GM18498 (cell line): ENCODE results near the gene TSKU.
"Not testable (repeated sequence)": the region's sequence is repeated elsewhere in the genome, so short reads cannot be mapped to it uniquely, and the experiment has no call there.

ENCODE experiments used
- ATAC-seq: cut with Tn5 transposase; IDR thresholded peaks from one replicate; pipeline ENCODE4 v1.9.1; 2021; ENCODE audit warnings: mild to moderate bottlenecking, moderate library complexity; ENCODE audit not compliant: unreplicated experiment

Gene TSKU

DNA sequence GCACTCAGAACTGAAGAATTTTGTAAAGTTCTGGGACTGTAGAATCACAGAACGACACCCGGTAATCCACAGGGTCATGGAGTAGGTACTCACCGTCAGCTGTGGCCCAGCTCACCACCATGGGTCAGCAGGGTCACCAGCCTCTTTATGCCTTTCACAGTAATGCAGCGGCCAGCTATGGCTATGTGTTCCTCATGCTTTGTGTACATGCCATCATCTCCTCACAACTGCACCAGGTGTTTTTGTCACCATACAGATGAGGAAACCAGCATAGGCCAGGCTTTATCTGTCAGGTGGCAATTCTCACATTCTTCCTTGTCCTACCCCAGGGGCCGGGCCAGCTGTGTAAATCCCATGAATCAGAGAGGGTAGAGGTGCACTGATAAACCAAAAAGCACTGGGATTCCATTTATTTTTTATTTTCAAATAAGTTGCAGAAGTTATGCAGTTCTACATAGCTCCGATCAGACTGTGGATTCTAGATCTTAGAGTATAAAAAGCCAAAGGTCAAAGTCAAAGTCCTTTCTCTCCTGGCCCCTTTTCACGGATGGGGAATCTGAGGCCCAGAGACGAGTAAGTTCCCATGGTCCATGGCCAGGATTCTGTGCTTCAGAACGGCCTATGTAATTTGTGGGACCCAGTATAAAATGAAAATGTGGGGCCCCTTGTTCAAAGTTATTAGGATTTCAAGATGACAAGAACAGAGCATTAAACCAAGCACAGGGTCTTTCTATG is 17.5 kb downstream of the TSKU start:
- no peak for ATAC-seq

DNA sequence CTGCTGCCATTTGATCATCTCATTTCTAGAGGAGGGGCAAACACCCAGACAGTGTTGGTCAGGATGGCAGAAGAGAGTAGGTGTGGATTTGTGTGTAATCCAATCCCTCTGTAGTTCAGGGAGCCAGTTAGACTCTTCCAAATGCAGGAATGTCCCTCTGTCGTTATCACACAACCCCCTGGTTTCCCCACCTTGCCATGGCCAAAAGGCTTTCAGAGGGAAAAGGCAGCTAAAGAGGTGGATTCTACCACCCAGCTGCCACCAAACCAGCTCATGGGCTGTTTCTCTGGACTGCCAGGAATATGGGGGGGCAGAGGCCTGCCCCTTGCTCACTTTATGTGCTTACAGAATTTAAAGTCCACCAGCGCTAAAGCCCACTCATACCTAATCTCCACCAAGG is 18.1 kb downstream of the TSKU start:
- no peak for ATAC-seq

DNA sequence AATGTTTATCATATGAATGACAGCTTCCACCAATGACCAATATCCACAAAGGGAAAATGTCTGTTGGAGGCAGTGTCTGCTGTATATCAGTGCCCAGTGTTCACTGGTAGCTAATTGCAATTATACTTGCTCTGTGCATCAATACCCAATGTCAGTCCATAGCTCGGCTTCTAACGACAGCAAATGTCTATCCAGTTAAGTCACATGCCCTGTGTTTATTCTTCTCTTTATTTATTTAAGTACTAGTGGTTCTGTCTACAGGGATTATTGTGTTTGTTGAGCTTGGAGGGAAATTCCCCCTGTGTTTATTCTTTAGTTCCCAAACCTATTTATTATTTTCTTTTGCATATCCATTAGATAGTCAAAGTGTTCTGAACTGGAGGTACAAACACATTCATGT is 18.6 kb downstream of the TSKU start:
- ATAC-seq: no peak

DNA sequence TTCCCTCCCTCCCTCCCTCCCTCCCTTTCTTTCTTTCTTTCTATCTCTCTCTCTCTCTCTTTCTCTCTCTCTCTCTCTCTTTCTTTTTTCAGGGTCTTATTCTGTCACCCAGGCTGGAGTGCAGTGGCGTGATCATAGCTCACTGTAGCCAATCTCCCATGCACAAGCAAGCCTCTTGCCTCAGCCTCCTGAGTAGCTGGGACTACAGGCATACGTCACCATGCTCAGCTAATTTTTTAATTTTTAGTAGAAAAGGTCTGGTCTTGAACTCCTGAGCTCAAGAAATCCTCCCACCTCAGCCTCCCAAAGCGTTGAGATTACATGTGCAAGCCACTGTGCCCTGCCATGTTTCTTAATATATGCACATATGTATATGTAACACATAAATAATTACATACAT is 19.0 kb downstream of the TSKU start:
- ATAC-seq: no peak

DNA sequence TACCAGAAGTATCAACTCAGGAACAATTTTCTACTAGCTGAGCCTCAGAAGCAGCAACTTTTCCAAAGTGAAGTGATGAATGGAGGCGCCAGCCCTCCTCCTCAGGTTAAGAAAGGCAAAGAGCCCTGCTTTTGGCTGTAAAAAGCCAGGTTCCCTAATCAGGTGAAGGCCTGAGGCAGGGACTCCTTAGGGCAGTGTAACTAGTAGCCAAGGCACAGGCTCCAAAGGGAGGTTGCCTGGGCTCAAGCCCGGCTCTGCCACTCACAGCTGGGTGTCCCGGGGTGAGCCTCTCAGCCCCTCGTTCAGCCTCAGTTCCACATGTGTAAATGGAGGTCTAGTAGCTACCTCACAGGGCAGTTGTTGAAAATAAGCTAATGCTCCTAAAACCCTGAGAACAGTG is 19.5 kb downstream of the TSKU start:
- ATAC-seq: no peak

DNA sequence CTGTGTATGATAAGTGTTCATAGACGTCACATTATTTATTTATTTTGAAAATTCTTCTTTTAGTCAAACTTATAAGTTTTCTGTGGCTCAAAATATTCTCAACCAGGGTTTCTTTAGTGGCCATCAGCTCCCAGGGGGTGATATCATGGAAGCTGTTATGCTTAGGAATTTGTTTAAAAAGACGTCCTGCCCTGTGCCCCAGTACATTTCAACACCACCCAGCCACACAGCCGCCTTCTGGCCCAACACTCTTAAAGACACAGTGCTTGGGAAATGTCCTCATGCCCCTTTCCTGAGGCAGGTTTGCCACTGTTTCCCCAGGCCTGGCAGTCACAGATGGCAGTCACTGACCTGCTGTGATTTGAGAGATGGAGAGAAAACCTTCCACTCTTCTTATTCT is 19.9 kb downstream of the TSKU start:
- ATAC-seq: no peak

DNA sequence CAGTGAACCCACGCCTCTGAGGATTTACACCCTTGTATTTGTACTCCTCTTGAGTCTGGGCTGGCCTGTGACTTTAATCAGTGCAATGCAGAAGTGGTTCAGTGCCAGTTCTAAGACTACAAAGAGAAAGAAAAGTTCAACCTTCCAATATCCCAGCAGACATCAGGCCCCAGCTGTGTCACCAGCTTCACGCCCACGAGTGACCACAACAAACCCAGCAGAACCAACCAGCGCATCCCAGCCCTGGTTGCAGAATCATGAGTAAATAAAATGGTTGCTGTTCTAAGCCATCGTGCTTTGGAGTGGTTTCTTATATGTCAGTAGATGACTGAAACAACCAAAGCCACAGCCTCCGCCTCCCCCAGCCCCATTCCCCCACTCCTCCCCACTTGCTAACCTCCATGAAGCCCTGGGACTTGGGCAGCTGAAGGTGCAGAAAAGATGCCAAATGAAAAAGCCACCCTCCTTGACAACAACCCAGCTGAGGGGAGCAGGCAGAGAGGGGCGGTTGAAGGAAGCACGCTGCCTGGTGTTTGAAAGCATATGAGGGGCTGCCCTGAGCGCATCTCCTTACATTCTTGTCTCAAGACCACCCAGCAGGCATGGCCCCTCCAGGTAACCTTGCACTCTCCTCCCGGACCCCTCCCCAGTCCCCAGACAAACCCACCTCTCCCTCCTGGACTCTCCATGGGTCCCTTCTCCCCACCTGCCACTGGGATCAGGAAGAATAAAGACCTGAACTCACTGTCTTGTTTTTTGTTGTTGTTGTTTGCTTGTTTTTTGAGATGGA is 20.9 kb downstream of the TSKU start:
- no peak for ATAC-seq

DNA sequence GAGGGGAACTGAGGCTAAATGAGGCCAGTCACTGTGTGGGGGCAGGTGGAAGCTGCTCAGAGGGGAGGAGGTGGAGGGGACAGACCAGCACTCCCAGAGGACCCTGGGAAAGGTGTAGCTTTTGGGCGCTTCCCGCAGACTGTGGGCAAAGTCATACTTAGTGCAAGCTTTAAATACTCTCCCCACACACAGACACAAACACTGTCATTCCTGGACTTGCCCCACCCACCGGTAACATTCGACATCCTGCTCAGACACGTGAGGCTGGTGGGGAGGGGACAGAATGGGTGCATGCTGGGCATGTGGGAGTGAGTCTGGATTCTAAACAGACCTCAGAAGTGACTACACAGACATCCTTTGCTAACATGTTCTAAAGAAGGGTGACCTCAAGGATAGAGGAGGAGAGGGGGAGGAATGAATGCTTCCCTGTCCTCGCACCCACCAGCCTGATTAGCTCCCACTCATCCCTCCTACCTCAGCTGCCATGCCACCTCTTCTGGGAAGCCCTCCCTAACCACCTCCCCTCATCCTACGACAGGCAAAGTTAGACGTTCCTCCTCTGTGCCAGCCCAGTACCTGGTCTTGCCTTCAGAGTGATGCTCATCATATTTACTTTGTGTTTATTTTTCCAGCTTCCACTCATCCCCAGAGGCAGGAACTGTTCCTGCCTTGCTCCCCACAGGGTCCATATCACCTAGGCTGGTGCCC is 22.2 kb downstream of the TSKU start:
- no peak for ATAC-seq

DNA sequence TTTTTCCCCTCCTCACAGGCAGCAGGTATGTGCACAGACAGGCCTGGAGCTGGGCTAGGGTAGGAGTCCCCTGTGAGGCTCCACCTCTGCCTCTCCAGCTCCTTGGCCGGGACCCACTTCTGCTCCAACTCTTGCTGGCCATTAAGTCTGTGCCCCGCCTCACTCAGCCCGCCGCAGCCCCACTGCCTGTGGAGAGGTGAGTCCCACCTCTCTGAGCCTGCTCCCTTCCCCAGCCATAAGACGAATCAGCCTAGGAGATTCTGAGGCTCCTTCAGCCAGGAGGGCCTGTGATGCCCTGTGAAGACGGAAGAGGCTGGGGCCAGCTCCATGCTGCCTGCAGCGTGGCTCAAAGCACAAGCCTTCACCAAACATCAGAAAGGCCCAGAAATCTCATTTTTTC is 23.0 kb downstream of the TSKU start:
- no peak for ATAC-seq

DNA sequence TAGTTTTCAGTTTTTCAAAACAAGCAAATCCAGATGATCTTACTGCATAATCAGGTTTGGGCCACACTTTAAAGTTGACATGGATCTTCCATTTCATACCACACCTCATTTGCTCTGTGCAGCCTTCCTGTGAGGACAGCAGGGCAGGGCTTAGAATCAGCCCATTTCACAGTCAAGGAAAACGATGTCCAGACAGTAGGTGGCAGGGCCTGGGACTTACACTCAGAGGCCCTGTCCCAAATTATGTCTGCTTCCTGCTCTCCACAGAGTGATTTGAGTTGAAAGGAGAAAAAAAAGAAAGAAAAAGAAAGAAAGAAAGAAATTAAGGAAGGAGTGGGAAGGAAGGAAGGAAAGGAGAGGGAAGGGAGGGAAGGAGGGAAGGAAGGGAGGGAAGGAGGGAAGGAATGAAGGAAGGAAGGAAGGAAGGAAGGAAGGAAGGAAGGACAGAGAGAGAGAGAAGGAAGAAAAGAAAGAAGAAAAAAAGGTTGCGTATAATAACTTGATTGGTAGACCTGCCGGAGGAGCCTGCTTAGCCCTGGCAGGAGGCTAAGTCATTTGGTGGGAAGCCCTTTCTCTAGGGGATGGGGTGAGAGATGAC is 23.6 kb downstream of the TSKU start:
- ATAC-seq: no peak

DNA sequence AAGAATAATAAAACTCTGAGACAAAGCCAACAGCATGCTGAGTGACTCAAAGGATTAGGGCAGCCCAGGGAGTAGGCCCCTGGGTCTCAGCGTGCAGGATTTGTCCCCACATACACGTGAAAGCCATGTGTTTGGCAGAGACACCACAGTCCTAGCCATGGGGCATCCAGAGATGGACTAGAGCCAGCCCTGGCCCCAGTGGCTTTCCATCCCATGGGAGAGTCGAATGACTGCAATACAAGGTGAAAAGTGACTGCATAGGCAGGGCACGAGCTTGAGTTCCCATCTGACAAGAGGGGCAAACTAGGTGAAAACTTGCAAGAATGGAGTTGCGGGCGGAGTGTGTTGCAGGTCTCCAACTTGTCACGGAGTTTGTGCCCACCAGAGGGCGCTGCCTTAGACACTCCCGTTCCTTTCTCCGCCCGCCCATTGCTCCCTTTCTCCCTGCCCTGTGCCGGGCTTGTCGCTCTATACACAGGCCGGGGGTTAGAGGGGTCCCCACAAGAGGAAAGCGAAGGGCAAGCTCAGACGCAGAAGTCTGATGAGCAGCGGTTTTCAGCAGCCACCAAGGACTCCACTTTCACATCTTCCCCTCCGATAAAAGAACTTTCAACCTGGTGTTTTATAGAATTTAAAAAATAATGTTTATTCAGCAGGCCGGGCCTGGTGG is 24.2 kb downstream of the TSKU start:
- no peak for ATAC-seq

DNA sequence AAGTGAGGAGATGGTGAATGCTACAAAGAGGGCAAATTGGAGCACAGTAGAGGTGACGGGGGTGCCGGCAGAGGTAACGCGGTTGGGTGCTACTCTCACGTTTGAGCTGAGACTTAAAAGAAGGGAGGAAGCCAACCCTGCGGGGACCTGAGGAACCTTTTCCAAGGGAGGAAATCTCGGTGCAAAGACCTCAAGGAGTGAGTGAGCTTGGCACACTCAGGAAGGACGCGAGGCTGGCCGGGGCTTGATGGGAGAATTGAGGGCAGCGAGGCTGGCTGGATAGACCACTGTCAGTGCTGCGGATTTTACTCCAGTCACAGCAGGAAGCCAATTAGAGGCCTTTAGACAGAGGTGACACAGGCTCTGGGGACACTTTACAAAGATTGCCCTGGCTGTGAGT is 25.0 kb downstream of the TSKU start:
- ATAC-seq: no peak

DNA sequence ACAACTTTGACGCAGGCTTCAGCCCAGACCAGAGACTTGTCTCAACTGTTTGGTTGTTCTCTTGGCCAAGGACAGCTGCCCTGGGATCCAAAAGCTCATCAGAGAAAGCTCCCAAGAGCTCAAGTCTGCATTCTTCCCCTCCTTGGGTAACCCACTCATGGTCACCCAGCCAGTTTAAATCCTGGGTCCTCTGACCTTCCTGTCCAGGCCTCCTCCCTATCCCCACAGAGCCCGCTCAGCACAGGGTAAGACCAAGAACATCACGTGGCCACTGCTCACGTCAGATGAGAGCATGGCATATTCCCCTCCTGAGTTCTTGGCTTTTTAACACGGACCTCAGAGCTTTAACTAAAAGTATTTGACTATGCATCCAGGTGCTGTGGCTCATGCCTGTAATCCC is 25.8 kb downstream of the TSKU start:
- ATAC-seq: no peak

DNA sequence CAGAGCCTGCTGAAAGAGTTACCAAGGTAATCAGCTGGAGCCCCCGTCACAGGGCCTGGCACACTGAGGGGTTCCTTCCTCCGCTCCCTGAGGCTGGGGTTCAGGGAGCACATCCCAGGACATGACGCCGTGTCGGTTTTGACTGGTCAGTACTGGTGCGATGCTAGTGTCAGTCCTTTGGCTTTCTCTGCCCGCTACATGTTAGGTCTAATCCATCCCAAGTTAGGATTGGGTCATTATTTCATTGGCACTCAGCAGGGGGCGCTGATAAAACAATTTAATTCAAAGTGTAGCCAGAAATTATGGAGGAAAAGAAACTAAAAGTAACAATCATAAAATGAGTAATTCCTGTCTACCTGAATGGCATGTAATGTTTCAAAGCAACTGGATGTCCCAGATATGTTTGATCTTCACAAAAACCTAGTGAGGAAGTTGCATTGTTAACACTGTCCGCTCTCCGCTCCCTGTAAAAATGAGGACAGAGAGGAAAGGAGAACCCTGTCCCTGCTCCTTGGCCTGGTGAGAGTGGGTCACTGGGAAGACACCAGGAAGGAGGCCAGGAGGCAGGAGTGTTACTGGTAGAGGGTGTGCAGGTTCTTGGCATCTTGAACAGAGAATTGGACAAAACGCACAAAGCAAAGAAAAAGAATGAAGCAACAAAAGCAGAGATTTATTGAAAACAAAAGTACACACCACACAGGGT is 27.1 kb downstream of the TSKU start:
- ATAC-seq: no peak

DNA sequence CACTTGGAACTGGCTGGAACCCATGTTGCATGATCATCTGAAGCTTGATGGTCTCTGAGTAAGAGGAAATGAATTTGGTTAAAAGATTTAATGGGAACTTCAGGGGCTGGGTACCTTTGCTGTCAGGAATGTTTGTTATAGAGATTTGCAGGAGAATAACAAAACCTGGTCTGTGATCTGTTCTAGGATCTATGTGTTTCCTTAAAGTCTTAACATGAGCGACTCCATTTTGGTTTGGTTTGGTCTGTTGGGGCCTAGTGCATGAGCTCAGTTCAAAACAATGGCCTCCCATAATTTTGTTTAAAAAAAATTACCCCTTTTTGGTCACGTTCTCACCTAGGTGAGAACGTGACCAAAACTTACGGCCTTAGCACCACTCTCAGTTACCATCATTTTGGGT is 28.1 kb downstream of the TSKU start:
- no peak for ATAC-seq

DNA sequence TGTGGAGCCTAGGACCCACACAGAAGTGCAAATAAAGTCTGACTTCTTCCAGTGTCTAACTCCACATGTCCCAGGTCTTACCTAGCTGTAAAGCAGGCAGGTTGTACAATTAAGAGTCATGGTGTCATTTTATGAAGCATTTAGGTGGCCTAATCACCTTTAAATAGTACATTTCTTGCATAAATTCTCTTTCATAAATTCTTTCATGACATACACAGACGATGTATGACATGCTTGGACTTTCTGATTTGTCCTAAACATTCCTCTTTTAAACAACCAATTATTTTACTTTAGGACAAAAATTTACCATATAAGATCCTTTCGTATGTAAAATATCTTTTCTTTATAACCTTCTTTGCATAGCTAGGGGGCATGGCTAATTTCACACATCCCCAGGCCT is 31.3 kb downstream of the TSKU start:
- ATAC-seq: no peak

DNA sequence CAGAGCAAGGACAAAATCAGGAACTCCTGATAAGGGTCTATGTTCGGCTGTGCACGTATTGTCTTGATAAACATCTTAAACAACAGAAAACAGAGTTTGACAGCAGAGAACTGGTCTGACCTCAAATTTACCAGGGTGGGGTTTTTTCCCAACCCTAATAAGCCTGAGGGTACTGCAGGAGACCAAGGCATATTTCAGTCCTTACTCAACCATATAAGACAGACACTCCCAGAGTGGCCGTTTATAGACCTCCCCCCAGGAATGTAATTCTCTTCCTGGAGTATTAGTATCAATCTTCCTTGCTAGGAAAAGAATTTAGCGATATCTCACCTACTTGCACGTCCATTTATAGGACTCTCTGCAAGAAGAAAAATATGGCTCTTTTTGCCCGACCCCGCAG is 32.5 kb downstream of the TSKU start:
- ATAC-seq: not testable (repeated sequence)

DNA sequence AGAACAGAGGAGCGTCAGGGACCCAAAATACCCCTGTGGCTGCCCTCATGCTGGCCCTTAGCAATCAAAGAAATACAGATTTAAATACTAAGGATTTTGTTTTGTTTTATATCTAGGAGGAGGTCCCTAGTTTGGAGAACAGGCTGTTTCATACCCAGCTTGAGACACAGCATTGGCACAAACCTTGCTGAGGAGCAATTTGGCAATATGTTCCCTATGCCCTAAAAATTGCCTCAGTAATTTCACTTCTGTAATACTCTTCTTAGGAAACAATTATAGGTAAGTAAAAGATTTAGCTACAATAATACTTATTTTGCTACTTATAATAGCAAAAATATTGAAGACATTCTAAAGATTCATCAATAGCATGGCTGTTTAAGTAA is 37.0 kb downstream of the TSKU start:
- no peak for ATAC-seq

DNA sequence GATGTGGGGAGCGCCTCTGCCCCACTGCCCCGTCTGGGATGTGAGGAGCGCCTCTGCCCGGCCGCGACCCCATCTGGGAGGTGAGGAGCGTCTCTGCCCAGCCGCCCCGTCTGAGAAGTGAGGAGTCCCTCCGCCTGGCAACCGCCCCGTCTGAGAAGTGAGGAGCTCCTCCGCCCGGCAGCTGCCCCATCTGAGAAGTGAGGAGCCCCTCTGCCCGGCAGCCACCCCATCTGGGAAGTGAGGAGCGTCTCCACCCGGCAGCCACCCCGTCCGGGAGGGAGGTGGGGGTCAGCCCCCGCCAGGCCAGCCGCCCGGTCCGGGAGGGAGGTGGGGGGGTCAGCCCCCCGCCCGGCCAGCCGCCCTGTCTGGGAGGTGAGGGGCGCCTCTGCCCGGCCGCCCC is 38.2 kb downstream of the TSKU start:
- ATAC-seq: not testable (repeated sequence)

DNA sequence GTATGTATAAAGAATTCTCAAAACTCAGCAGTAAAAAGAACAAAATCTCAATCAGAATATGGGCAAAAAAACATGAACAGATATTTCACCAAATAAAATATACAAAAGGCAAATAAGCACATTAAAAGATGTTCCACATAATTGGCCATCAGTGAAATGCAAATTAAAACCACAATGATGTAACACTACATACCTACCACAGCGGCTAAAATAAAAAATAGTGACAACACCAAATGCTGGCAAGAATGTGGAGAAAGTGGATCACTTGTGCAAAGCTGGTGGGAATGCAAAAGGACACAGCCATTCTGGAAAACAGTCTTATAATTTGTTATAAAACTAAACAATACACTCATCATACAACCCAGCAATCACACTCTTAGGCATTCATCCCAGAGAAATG is 39.2 kb downstream of the TSKU start:
- ATAC-seq: no peak
